ENCODE data around the gene BMPR1A.

The BMPR1A gene

GRCh38 chr10:86855513-86855912 is 99.1 kb downstream of the BMPR1A start:
- POLR2A ChIA-PET = no interaction called here
- CTCF ChIA-PET = no interaction called here
- TF ChIP-seq L3MBTL2 (conservative IDR thresholded peaks at IDR 0.05) (no peak), LEF1 (IDR thresholded peaks at IDR 0.05; ENCODE audit: borderline replicate concordance) (no peak), FOXM1 (IDR thresholded peaks at IDR 0.05; ENCODE audit: borderline replicate concordance) (no peak), SUZ12 (IDR thresholded peaks at IDR 0.05) (no peak), FOXK2 (IDR thresholded peaks at IDR 0.05) (no peak), NFRKB (IDR thresholded peaks at IDR 0.05) (no peak), ARNT (IDR thresholded peaks at IDR 0.05) (no peak), BHLHE40 (IDR thresholded peaks at IDR 0.05; ENCODE audit: borderline replicate concordance) (no peak), ZNF384 (IDR thresholded peaks at IDR 0.05) (no peak), HDGF (IDR thresholded peaks at IDR 0.05; ENCODE audit: borderline replicate concordance) (no peak), CTBP1 (IDR thresholded peaks at IDR 0.05; ENCODE audit: borderline replicate concordance) (no peak), SP1 (IDR thresholded peaks at IDR 0.05) (no peak), TARDBP (IDR thresholded peaks at IDR 0.05) (no peak), FOXA1 (IDR thresholded peaks at IDR 0.05) (no peak), ELF4 (IDR thresholded peaks at IDR 0.05) (no peak), PKNOX1 (IDR thresholded peaks at IDR 0.05) (no peak)
- DNase-seq (ENCODE audit: extremely low spot score) = no peak

GRCh38 chr10:86856156-86856555 is 99.7 kb downstream of the BMPR1A start:
- ChIA-PET POLR2A (no interaction called here), CTCF (no interaction called here)
- no peak for DNase-seq (ENCODE audit: extremely low spot score)
- TF ChIP-seq ZNF384 (IDR thresholded peaks at IDR 0.05) (no peak), NFRKB (IDR thresholded peaks at IDR 0.05) (no peak), HDGF (IDR thresholded peaks at IDR 0.05; ENCODE audit: borderline replicate concordance) (no peak), TARDBP (IDR thresholded peaks at IDR 0.05) (no peak), SP1 (IDR thresholded peaks at IDR 0.05) (no peak), ARNT (IDR thresholded peaks at IDR 0.05) (no peak), CTBP1 (IDR thresholded peaks at IDR 0.05; ENCODE audit: borderline replicate concordance) (no peak)

- TF ChIP-seq FOXM1 (IDR thresholded peaks at IDR 0.05; ENCODE audit: borderline replicate concordance) (no peak), ZNF384 (IDR thresholded peaks at IDR 0.05) (no peak), SP1 (IDR thresholded peaks at IDR 0.05) (no peak), TARDBP (IDR thresholded peaks at IDR 0.05) (no peak), BHLHE40 (IDR thresholded peaks at IDR 0.05; ENCODE audit: borderline replicate concordance) (no peak), L3MBTL2 (conservative IDR thresholded peaks at IDR 0.05) (no peak), FOXK2 (IDR thresholded peaks at IDR 0.05) (no peak), ELF4 (IDR thresholded peaks at IDR 0.05) (no peak), LEF1 (IDR thresholded peaks at IDR 0.05; ENCODE audit: borderline replicate concordance) (no peak)
- DNase-seq (ENCODE audit: extremely low spot score) = no peak
- POLR2A ChIA-PET = no interaction called here
- CTCF ChIA-PET = no interaction called here
These were observed 100.8 kb downstream of the BMPR1A start for GRCh38 chr10:86857128-86857721.

- ChIA-PET POLR2A (no interaction called here), CTCF (no interaction called here)
- no peak for DNase-seq (ENCODE audit: extremely low spot score)
- no peak for TF ChIP-seq CTBP1 (IDR thresholded peaks at IDR 0.05; ENCODE audit: borderline replicate concordance)
- TF ChIP-seq ZNF384 (IDR thresholded peaks at IDR 0.05) = no peak
- TF ChIP-seq TARDBP (IDR thresholded peaks at IDR 0.05) = no peak
- no peak for TF ChIP-seq SUZ12 (IDR thresholded peaks at IDR 0.05)
- TF ChIP-seq ELF4 (IDR thresholded peaks at IDR 0.05) = no peak
- no peak for TF ChIP-seq FOXM1 (IDR thresholded peaks at IDR 0.05; ENCODE audit: borderline replicate concordance)
- no peak for TF ChIP-seq SP1 (IDR thresholded peaks at IDR 0.05)
These were observed 101.6 kb downstream of the BMPR1A start for GRCh38 chr10:86858011-86858410.

- no peak for TF ChIP-seq SUZ12 (IDR thresholded peaks at IDR 0.05)
- TF ChIP-seq ARNT (IDR thresholded peaks at IDR 0.05) = no peak
- TF ChIP-seq FOXM1 (IDR thresholded peaks at IDR 0.05; ENCODE audit: borderline replicate concordance) = no peak
- TF ChIP-seq LEF1 (IDR thresholded peaks at IDR 0.05; ENCODE audit: borderline replicate concordance) = no peak
- POLR2A ChIA-PET = no interaction called here
- CTCF ChIA-PET = no interaction called here
- DNase-seq (ENCODE audit: extremely low spot score) = no peak
These were observed 104.9 kb downstream of the BMPR1A start for GRCh38 chr10:86861351-86861750.

GRCh38 chr10:86862373-86862772 is 106.0 kb downstream of the BMPR1A start:
- CTCF ChIA-PET = no interaction called here
- TF ChIP-seq CTBP1 (IDR thresholded peaks at IDR 0.05; ENCODE audit: borderline replicate concordance) (no peak), ARNT (IDR thresholded peaks at IDR 0.05) (no peak), ELF4 (IDR thresholded peaks at IDR 0.05) (no peak), SP1 (IDR thresholded peaks at IDR 0.05) (no peak), BHLHE40 (IDR thresholded peaks at IDR 0.05; ENCODE audit: borderline replicate concordance) (no peak), PKNOX1 (IDR thresholded peaks at IDR 0.05) (no peak), FOXM1 (IDR thresholded peaks at IDR 0.05; ENCODE audit: borderline replicate concordance) (no peak), NFRKB (IDR thresholded peaks at IDR 0.05) (no peak), ZNF384 (IDR thresholded peaks at IDR 0.05) (no peak), HDGF (IDR thresholded peaks at IDR 0.05; ENCODE audit: borderline replicate concordance) (no peak), FOXA1 (IDR thresholded peaks at IDR 0.05) (no peak), LEF1 (IDR thresholded peaks at IDR 0.05; ENCODE audit: borderline replicate concordance) (no peak), TARDBP (IDR thresholded peaks at IDR 0.05) (no peak), FOXK2 (IDR thresholded peaks at IDR 0.05) (no peak), L3MBTL2 (conservative IDR thresholded peaks at IDR 0.05) (no peak), SUZ12 (IDR thresholded peaks at IDR 0.05) (no peak)
- DNase-seq (ENCODE audit: extremely low spot score) = no peak
- POLR2A ChIA-PET = no interaction called here

- DNase-seq (ENCODE audit: extremely low spot score) = no peak
- TF ChIP-seq FOXA1 (IDR thresholded peaks at IDR 0.05) = no peak
- TF ChIP-seq HDGF (IDR thresholded peaks at IDR 0.05; ENCODE audit: borderline replicate concordance) = no peak
- TF ChIP-seq FOXM1 (IDR thresholded peaks at IDR 0.05; ENCODE audit: borderline replicate concordance) = no peak
- TF ChIP-seq FOXK2 (IDR thresholded peaks at IDR 0.05) = no peak
- no peak for TF ChIP-seq CTBP1 (IDR thresholded peaks at IDR 0.05; ENCODE audit: borderline replicate concordance)
- TF ChIP-seq NFRKB (IDR thresholded peaks at IDR 0.05) = no peak
- TF ChIP-seq ELF4 (IDR thresholded peaks at IDR 0.05) = no peak
- no peak for TF ChIP-seq SP1 (IDR thresholded peaks at IDR 0.05)
- TF ChIP-seq ARNT (IDR thresholded peaks at IDR 0.05) = no peak
- no peak for TF ChIP-seq L3MBTL2 (conservative IDR thresholded peaks at IDR 0.05)
- ChIA-PET CTCF (no interaction called here), POLR2A (no interaction called here)
These were observed 106.5 kb downstream of the BMPR1A start for GRCh38 chr10:86862786-86863483.
